Activated naive CD4-positive, alpha-beta T cell treated with anti-CD3 and anti-CD28 coated beads for 36 hours (primary cell): ENCODE results near the gene SCRN3. TPM values are rescaled to one million over a fixed set of nuclear protein-coding genes. Genes with fewer than 3 reads are reported as not detected.
A peak's percentile ranks its signal among the peaks of the same experiment; 100 is the strongest.

Experiments
- CTCF ChIA-PET: fragments of 350-600 bp; sonication (Branson Sonifier 250); formaldehyde crosslinking; loops from one replicate; lab custom pipeline; 2021; ENCODE audit warnings: antibody characterized with exemption; lab: Charles Lee
- DNase-seq: peaks from one replicate; pipeline ENCODE4 v3.0.0-alpha.2; 2020
- H3K27ac Mint-ChIP-seq: one replicate; pipeline ENCODE4 v1.8.0; 2021; ENCODE audit warnings: mild to moderate bottlenecking, mixed read lengths
- H3K27me3 Mint-ChIP-seq: one replicate; pipeline ENCODE4 v1.8.0; 2021; ENCODE audit warnings: low read depth, mixed read lengths
- H3K36me3 Mint-ChIP-seq: one replicate; pipeline ENCODE4 v1.8.0; 2021; ENCODE audit warnings: low read depth, mixed read lengths
- H3K4me1 Mint-ChIP-seq: one replicate; pipeline ENCODE4 v1.8.0; 2021; ENCODE audit warnings: low read depth, mixed read lengths
- H3K4me3 Mint-ChIP-seq: one replicate; pipeline ENCODE4 v1.8.0; 2021; ENCODE audit warnings: mild to moderate bottlenecking, moderate library complexity, mixed read lengths
- H3K9me3 Mint-ChIP-seq: one replicate; pipeline ENCODE4 v1.8.0; 2021; ENCODE audit warnings: mixed read lengths
- intact Hi-C: fragments of 100-400 bp; cut with micrococcal nuclease; formaldehyde crosslinking; loops from one replicate; pipeline ENCODE4 v1.15.1; 2023
- total RNA-seq, 2 experiments: library from RNA; stranded (reverse); gene quantifications; one replicate each; pipeline ENCODE4 v1.2.3, GENCODE V29; 2021

The SCRN3 gene
- total RNA-seq, 2 experiments from 2014 or later: 10.7 to 12.3 TPM

GRCh38 chr2:174450021-174450816 is 54.7 kb downstream of the SCRN3 start:
- Mint-ChIP-seq H3K27me3 (no peaks in the 10 kb centered on the region), H3K4me1 (peaks cover 11% of the 10 kb centered on the region), H3K36me3 (peaks cover 20% of the 10 kb centered on the region), H3K9me3 (no peaks in the 10 kb centered on the region), H3K27ac (peak overlapping the region; percentile 46), H3K4me3 (no peak overlapping the region)
- DNase-seq: no peak
- intact Hi-C loops: no loop called here
- CTCF ChIA-PET: interaction anchor here (1.1 kb wide), 1 partner anchor 13 kb away, joined by 3 read pairs; no protein-coding TSS in a partner anchor

GRCh38 chr2:174454566-174454965 is 59.0 kb downstream of the SCRN3 start:
- Mint-ChIP-seq H3K27ac (no peak overlapping the region), H3K36me3 (peaks cover 14% of the 10 kb centered on the region), H3K9me3 (no peaks in the 10 kb centered on the region), H3K4me3 (no peak overlapping the region), H3K27me3 (no peaks in the 10 kb centered on the region), H3K4me1 (peaks cover 11% of the 10 kb centered on the region)
- intact Hi-C loops: no loop called here
- no peak for DNase-seq
- CTCF ChIA-PET: interaction anchor here (0.6 to 1.0 kb wide), 3 partner anchors 9 to 426 kb away, joined by 4 to 6 read pairs (median 4); no protein-coding TSS in a partner anchor

GRCh38 chr2:174461221-174461620 is 65.7 kb downstream of the SCRN3 start:
- Mint-ChIP-seq H3K4me3 (no peak overlapping the region), H3K27ac (no peak overlapping the region), H3K4me1 (no peaks in the 10 kb centered on the region), H3K9me3 (no peaks in the 10 kb centered on the region), H3K27me3 (no peaks in the 10 kb centered on the region), H3K36me3 (peaks cover 5% of the 10 kb centered on the region)
- intact Hi-C loops: no loop called here
- CTCF ChIA-PET: interaction anchor here (0.9 to 5.4 kb wide), 16 partner anchors 15 to 236 kb away, joined by 3 to 95 read pairs (median 5); partner anchors contain the start of gene GPR155
- DNase-seq: no peak

GRCh38 chr2:174465327-174465726 is 69.8 kb downstream of the SCRN3 start:
- Mint-ChIP-seq H3K9me3 (no peaks in the 10 kb centered on the region), H3K27ac (no peak overlapping the region), H3K27me3 (no peaks in the 10 kb centered on the region), H3K36me3 (peaks cover 2% of the 10 kb centered on the region), H3K4me3 (no peak overlapping the region), H3K4me1 (no peaks in the 10 kb centered on the region)
- DNase-seq: no peak
- CTCF ChIA-PET: interaction anchor here (0.8 to 2.5 kb wide), 4 partner anchors 19 to 82 kb away, joined by 3 to 11 read pairs (median 5); no protein-coding TSS in a partner anchor
- intact Hi-C loops: no loop called here

GRCh38 chr2:174473796-174474195 is 78.3 kb downstream of the SCRN3 start:
- Mint-ChIP-seq H3K36me3 (peaks cover 8% of the 10 kb centered on the region), H3K27ac (no peak overlapping the region), H3K9me3 (no peaks in the 10 kb centered on the region), H3K4me1 (peaks cover 11% of the 10 kb centered on the region), H3K4me3 (no peak overlapping the region), H3K27me3 (no peaks in the 10 kb centered on the region)
- CTCF ChIA-PET: interaction anchor here (0.7 to 1.5 kb wide), 5 partner anchors 10 to 215 kb away, joined by 3 to 5 read pairs (median 3); no protein-coding TSS in a partner anchor
- no peak for DNase-seq
- intact Hi-C loops: no loop called here

GRCh38 chr2:174477759-174478158 is 82.2 kb downstream of the SCRN3 start:
- Mint-ChIP-seq H3K27ac (no peak overlapping the region), H3K4me1 (peaks cover 10% of the 10 kb centered on the region), H3K36me3 (peaks cover 12% of the 10 kb centered on the region), H3K27me3 (no peaks in the 10 kb centered on the region), H3K9me3 (no peaks in the 10 kb centered on the region), H3K4me3 (no peak overlapping the region)
- no peak for DNase-seq
- intact Hi-C loops: no loop called here
- CTCF ChIA-PET: interaction anchor here (1.4 kb wide), 1 partner anchor 125 kb away, joined by 3 read pairs; no protein-coding TSS in a partner anchor

Other genes with a start within 250 kb of the SCRN3 start
- 100 to 1,000 TPM; 140 to 142 TPM for gene OLA1, start 147.2 kb upstream of the SCRN3 start, total RNA-seq
- gene SP9, start 60.8 kb upstream of the SCRN3 start, total RNA-seq: not detected
- 10 to 100 TPM in 1 of 2 experiments, 1 to 10 TPM in 1; 9.2 to 11.0 TPM for gene GPR155, start 91.3 kb downstream of the SCRN3 start, total RNA-seq
- gene WIPF1, start 202.1 kb downstream of the SCRN3 start, total RNA-seq: 100 to 1,000 TPM; 167 TPM